H9 (cell line): ENCODE results near the gene DPP3. TPM values are rescaled to one million over a fixed set of nuclear protein-coding genes. Genes with fewer than 3 reads are reported as not detected.
"Not testable (repeated sequence)": the region's sequence is repeated elsewhere in the genome, so short reads cannot be mapped to it uniquely, and the experiment has no call there.

Experiments used
- DNase-seq: peaks from one replicate; pipeline ENCODE4 v3.0.0-alpha.2; 2017
- H2AFZ ChIP-seq: one replicate; pipeline ENCODE4 v1.6.1; 2013; ENCODE audit warnings: mild to moderate bottlenecking, low read length, control low read depth, moderate library complexity
- H2AK5ac ChIP-seq: 2 replicates; pipeline ENCODE4 v1.6.1; 2013; ENCODE audit warnings: low read length, control low read depth, mixed read lengths; ENCODE audit not compliant: insufficient read length
- H2BK120ac ChIP-seq: one replicate; pipeline ENCODE4 v1.6.1; 2013; ENCODE audit warnings: low read depth, mild to moderate bottlenecking, low read length, control low read depth, inconsistent platforms; ENCODE audit not compliant: poor library complexity, severe bottlenecking
- H2BK12ac ChIP-seq: 2 replicates; pipeline ENCODE4 v1.6.1; 2013; ENCODE audit warnings: low read length, control low read depth, mixed read lengths, low read depth; ENCODE audit not compliant: insufficient read length
- H2BK15ac ChIP-seq: 2 replicates; pipeline ENCODE4 v1.6.1; 2013; ENCODE audit warnings: low read depth, low read length, control low read depth
- H2BK20ac ChIP-seq: one replicate; pipeline ENCODE4 v1.6.1; 2013; ENCODE audit warnings: low read depth, mild to moderate bottlenecking, low read length, control low read depth, inconsistent platforms; ENCODE audit not compliant: poor library complexity, severe bottlenecking
- H2BK5ac ChIP-seq: 2 replicates; pipeline ENCODE4 v1.6.1; 2013; ENCODE audit warnings: low read length, control low read depth, mixed read lengths; ENCODE audit not compliant: insufficient read length
- H3K14ac ChIP-seq: 2 replicates; pipeline ENCODE4 v1.6.1; 2013; ENCODE audit warnings: low read length, control low read depth; ENCODE audit not compliant: insufficient read depth
- H3K18ac ChIP-seq: 2 replicates; pipeline ENCODE4 v1.6.1; 2013; ENCODE audit warnings: low read depth, mild to moderate bottlenecking, mixed read lengths, low read length, control low read depth; ENCODE audit not compliant: insufficient read length
- H3K23ac ChIP-seq: 2 replicates; pipeline ENCODE4 v1.6.1; 2013; ENCODE audit warnings: low read length, control low read depth, mixed read lengths, low read depth; ENCODE audit not compliant: insufficient read length
- H3K23me2 ChIP-seq: 2 replicates; pipeline ENCODE4 v1.6.1; 2013; ENCODE audit warnings: low read depth, mild to moderate bottlenecking, mixed read lengths, low read length, control low read depth; ENCODE audit not compliant: insufficient read length, poor library complexity, severe bottlenecking
- H3K27ac ChIP-seq: 2 replicates; pipeline ENCODE4 v1.5.1; 2013; ENCODE audit warnings: low read length, control low read depth, mixed read lengths, low read depth; ENCODE audit not compliant: insufficient read length
- H3K27me3 ChIP-seq: 2 replicates; pipeline ENCODE4 v1.6.1; 2013; ENCODE audit warnings: low read length, control low read depth, inconsistent platforms; ENCODE audit not compliant: insufficient read depth
- H3K4ac ChIP-seq: 2 replicates; pipeline ENCODE4 v1.6.1; 2013; ENCODE audit warnings: low read depth, mild to moderate bottlenecking, control low read depth, inconsistent platforms, low read length, moderate library complexity
- H3K4me1 ChIP-seq: 2 replicates; pipeline ENCODE4 v1.6.1; 2013; ENCODE audit warnings: low read length, control low read depth, inconsistent platforms; ENCODE audit not compliant: insufficient read depth
- H3K4me2 ChIP-seq: 2 replicates; pipeline ENCODE4 v1.6.1; 2013; ENCODE audit warnings: low read length, control low read depth, mixed read lengths; ENCODE audit not compliant: insufficient read length, insufficient read depth
- H3K56ac ChIP-seq: 2 replicates; pipeline ENCODE4 v1.6.1; 2013; ENCODE audit warnings: low read depth, mild to moderate bottlenecking, mixed read lengths, low read length, control low read depth; ENCODE audit not compliant: insufficient read length
- H3K79me1 ChIP-seq: 2 replicates; pipeline ENCODE4 v1.6.1; 2013; ENCODE audit warnings: low read depth, mild to moderate bottlenecking, moderate library complexity, low read length, control low read depth, inconsistent platforms; ENCODE audit not compliant: insufficient read depth, poor library complexity, severe bottlenecking
- H3K79me2 ChIP-seq: 2 replicates; pipeline ENCODE4 v1.6.1; 2013; ENCODE audit warnings: low read length, control low read depth, inconsistent platforms; ENCODE audit not compliant: insufficient read depth
- H3K9ac ChIP-seq: 2 replicates; pipeline ENCODE4 v1.6.1; 2013; ENCODE audit warnings: low read length, control low read depth, mixed read lengths; ENCODE audit not compliant: insufficient read length; ENCODE audit errors: extremely low read depth
- H3K9me3 ChIP-seq: one replicate; pipeline ENCODE4 v1.6.1; 2013; ENCODE audit warnings: low read depth, low read length, inconsistent platforms; ENCODE audit not compliant: control insufficient read depth
- H3T11ph ChIP-seq: one replicate; pipeline ENCODE4 v1.6.1; 2013; ENCODE audit warnings: mild to moderate bottlenecking, low read length, control low read depth, inconsistent platforms
- H4K20me1 ChIP-seq: one replicate; pipeline ENCODE4 v1.6.1; 2013; ENCODE audit not compliant: control insufficient read depth, insufficient read length, insufficient read depth
- H4K5ac ChIP-seq: 2 replicates; pipeline ENCODE4 v1.6.1; 2013; ENCODE audit warnings: low read depth, mild to moderate bottlenecking, mixed read lengths, low read length, control low read depth; ENCODE audit not compliant: insufficient read length
- H4K8ac ChIP-seq: replicated peaks from 2 replicates; pipeline ENCODE4 v1.6.1; 2013; ENCODE audit warnings: low read length, control low read depth, mixed read lengths, low read depth; ENCODE audit not compliant: insufficient read length
- H4K91ac ChIP-seq: 2 replicates; pipeline ENCODE4 v1.6.1; 2013; ENCODE audit warnings: low read depth, mild to moderate bottlenecking, moderate library complexity, mixed read lengths, low read length, control low read depth; ENCODE audit not compliant: insufficient read length
- H3K27ac Mint-ChIP-seq, 3 experiments: 2 replicates in 2 of 3; 3 replicates in 1 of 3; pipeline ENCODE4 v1.8.0; 2020 to 2021; ENCODE audit warnings: mixed read lengths in 3 of 3, mild to moderate bottlenecking in 1 of 3, moderate library complexity in 1 of 3
- H3K27me3 Mint-ChIP-seq: 2 replicates; pipeline ENCODE4 v1.8.0; 2021; ENCODE audit warnings: low read depth, mild to moderate bottlenecking, moderate library complexity, mixed read lengths
- H3K36me3 Mint-ChIP-seq, 3 experiments: 2 replicates in 2 of 3; 3 replicates in 1 of 3; pipeline ENCODE4 v1.8.0; 2020 to 2021; ENCODE audit warnings: low read depth in 3 of 3, mixed read lengths in 3 of 3; ENCODE audit not compliant: insufficient read depth in 1 of 3
- H3K4me1 Mint-ChIP-seq, 2 experiments: 2 replicates each; pipeline ENCODE4 v1.8.0; 2020; ENCODE audit warnings: mixed read lengths in 2 of 2
- H3K4me3 Mint-ChIP-seq, 2 experiments: 2 replicates in 1 of 2; 3 replicates in 1 of 2; pipeline ENCODE4 v1.8.0; 2020 to 2021; ENCODE audit warnings: mild to moderate bottlenecking in 2 of 2, mixed read lengths in 2 of 2, moderate library complexity in 1 of 2
- H3K9me3 Mint-ChIP-seq, 2 experiments: 2 replicates in 1 of 2; 3 replicates in 1 of 2; pipeline ENCODE4 v1.8.0; 2020; ENCODE audit warnings: mild to moderate bottlenecking in 2 of 2, mixed read lengths in 2 of 2, moderate library complexity in 1 of 2
- WGBS: extraction: QIAGEN DNeasy Blood & Tissue Kit; methylation state at CpG from one replicate; pipeline ENCODE4 v1.1.7; 2013; ENCODE audit warnings: missing lambda C conversion rate, low lambda C conversion rate, mixed read lengths; ENCODE audit not compliant: insufficient read length; ENCODE audit errors: extremely low coverage; 5-methylcytosine and 5-hydroxymethylcytosine counted together
- total RNA-seq: library from RNA; stranded (reverse); gene quantifications from 2 replicates; pipeline ENCODE4 v1.2.1, GENCODE V29; 2021
- TF ChIP-seq, protein P1 (sequence below): fragments of 200-600 bp; sonication (generic); conservative IDR thresholded peaks from 3 replicates; pipeline ENCODE4 v1.8.0; 2021; ENCODE audit warnings: antibody characterized with exemption, mild to moderate bottlenecking

The DPP3 gene
- total RNA-seq, 1 experiment from 2014 or later, result 85.3 TPM

DNA sequence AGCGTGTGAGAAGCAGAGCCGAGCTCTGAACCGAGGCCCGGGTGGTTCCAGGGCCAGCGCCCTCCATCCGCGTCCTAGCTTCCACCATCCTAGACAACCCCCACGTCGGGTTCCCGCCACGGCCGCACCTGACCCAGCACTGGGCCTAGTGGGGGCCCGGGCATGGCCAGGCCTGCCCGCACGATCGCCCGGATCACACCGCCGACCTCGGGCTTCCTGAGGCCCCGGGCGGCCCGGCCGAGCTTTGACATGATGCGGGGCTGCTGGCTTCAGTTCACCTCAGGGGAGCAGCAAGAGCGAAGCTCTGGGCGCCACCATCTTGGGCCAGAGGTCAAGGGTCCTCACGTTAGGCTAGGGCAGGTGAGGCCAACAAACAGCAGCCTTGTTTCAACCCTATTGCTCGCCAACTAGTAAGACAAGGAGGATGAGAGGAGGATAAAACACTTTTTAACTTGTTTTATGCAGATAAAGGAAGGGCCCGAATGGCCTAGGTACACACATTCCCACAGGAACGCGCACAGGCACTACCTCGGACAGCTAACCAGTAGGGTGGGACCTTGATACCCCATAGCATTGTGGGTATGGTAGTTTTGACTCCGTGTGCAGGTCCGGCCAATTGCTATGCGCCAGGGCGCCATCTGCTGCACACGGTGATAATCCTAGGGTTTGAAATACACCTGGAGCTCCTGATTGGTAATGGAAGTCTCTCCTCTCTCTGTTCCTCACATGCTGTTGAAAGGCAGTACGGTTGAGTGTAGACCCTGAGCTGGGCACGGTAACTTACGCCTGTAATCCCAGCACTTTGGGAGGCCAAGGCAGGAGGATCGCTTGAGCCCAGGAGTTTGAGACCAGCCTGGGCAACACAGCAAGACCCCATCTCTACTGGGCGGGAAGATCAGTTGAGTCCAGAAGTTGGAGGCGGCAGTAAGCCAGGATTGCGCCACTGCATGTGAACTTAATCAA is 41.4 kb upstream of the DPP3 start, which contains the start of gene MRPL11:
TSS of gene MRPL11 (minus strand) at position 345 of the 963 bp plus-strand sequence. CDS start at position 251, 94 bp downstream.
- Histone ChIP-seq H3K23ac (no peak within 1 kb of the TSS), H3T11ph (no peak within 1 kb of the TSS), H3K9me3 (peaks cover 10% of the 10 kb centered on the region), H2AFZ (no peak within 1 kb of the TSS), H2BK12ac (no peak within 1 kb of the TSS), H3K9ac (peak within 1 kb of the TSS; percentile 92), H3K27ac (peak within 1 kb of the TSS; percentile 21), H3K79me2 (no peaks in the 10 kb centered on the region), H3K56ac (no peak within 1 kb of the TSS), H4K20me1 (no peaks in the 10 kb centered on the region), H3K18ac (peak within 1 kb of the TSS; percentile 78), H4K5ac (peak within 1 kb of the TSS; percentile 4), H4K8ac (no peak within 1 kb of the TSS), H3K4me2 (peak within 1 kb of the TSS; percentile 87), H2BK5ac (peak within 1 kb of the TSS; percentile 9), H2BK120ac (no peak within 1 kb of the TSS), H2BK20ac (no peak within 1 kb of the TSS), H3K4ac (no peak within 1 kb of the TSS), H3K14ac (peak within 1 kb of the TSS; percentile 85), H3K27me3 (no peaks in the 10 kb centered on the region), H2AK5ac (no peak within 1 kb of the TSS), H3K4me1 (no peaks in the 10 kb centered on the region), H3K23me2 (peaks cover 7% of the 10 kb centered on the region), H3K79me1 (no peaks in the 10 kb centered on the region), H4K91ac (no peak within 1 kb of the TSS), H2BK15ac (no peak within 1 kb of the TSS)
- Mint-ChIP-seq H3K27me3 (no peaks in the 10 kb centered on the region), H3K4me3 (peak within 1 kb of the TSS; percentile 90 to 92), H3K27ac (peak within 1 kb of the TSS; percentile 100), H3K36me3 (peaks cover 24 to 54% (median 39%) of the 10 kb centered on the region in 3 experiments; a peak in 6 of 7 replicates), H3K4me1 (peaks cover 8 to 17% of the 10 kb centered on the region in 2 experiments), H3K9me3 (peaks cover 10 to 14% of the 10 kb centered on the region in 2 experiments)
- no CpG with 5 or more reads among the region's 45 CpGs for WGBS
- TF ChIP-seq, protein P1, sequence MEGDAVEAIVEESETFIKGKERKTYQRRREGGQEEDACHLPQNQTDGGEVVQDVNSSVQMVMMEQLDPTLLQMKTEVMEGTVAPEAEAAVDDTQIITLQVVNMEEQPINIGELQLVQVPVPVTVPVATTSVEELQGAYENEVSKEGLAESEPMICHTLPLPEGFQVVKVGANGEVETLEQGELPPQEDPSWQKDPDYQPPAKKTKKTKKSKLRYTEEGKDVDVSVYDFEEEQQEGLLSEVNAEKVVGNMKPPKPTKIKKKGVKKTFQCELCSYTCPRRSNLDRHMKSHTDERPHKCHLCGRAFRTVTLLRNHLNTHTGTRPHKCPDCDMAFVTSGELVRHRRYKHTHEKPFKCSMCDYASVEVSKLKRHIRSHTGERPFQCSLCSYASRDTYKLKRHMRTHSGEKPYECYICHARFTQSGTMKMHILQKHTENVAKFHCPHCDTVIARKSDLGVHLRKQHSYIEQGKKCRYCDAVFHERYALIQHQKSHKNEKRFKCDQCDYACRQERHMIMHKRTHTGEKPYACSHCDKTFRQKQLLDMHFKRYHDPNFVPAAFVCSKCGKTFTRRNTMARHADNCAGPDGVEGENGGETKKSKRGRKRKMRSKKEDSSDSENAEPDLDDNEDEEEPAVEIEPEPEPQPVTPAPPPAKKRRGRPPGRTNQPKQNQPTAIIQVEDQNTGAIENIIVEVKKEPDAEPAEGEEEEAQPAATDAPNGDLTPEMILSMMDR, result peak; percentile 73
- DNase-seq, result peak; percentile 96

GRCh38 chr11:66440101-66440939 is 39.9 kb upstream of the DPP3 start:
- not testable (repeated sequence) for H3T11ph ChIP-seq, H2BK5ac ChIP-seq, H3K23ac ChIP-seq, H3K4me2 ChIP-seq, H3K56ac ChIP-seq, H4K91ac ChIP-seq, DNase-seq, H3K14ac ChIP-seq, H3K4ac ChIP-seq, H3K4me1 ChIP-seq, H2BK20ac ChIP-seq, H2AFZ ChIP-seq, H3K4me3 Mint-ChIP-seq, H4K8ac ChIP-seq, H3K27me3 ChIP-seq, H3K9ac ChIP-seq, H4K5ac ChIP-seq, H3K27ac ChIP-seq, H3K79me2 ChIP-seq, H3K79me1 ChIP-seq, H2BK120ac ChIP-seq, H2BK12ac ChIP-seq, H2BK15ac ChIP-seq, H3K23me2 ChIP-seq, H2AK5ac ChIP-seq, H3K27me3 Mint-ChIP-seq, H3K18ac ChIP-seq, H4K20me1 ChIP-seq
- H3K27ac Mint-ChIP-seq, result peak overlapping the region in 2 of 3 experiments; percentile 4 to 64; a peak in 2 of 7 replicates
- H3K4me1 Mint-ChIP-seq, result peaks cover 13 to 23% of the 10 kb centered on the region in 2 experiments
- H3K9me3 Mint-ChIP-seq, result peaks cover 18 to 19% of the 10 kb centered on the region in 2 experiments
- no CpG with 5 or more reads among the region's 29 CpGs for WGBS
- peaks cover 17% of the 10 kb centered on the region for H3K9me3 ChIP-seq
- peaks cover 22 to 57% (median 29%) of the 10 kb centered on the region in 3 experiments; a peak in 6 of 7 replicates for H3K36me3 Mint-ChIP-seq
